Muscle layer of duodenum (tissue), 2 donors: ENCODE results near the gene MBD4.
"Not testable (repeated sequence)": the region's sequence is repeated elsewhere in the genome, so short reads cannot be mapped to it uniquely, and the experiment has no call there.

Experiments
- H3K27ac ChIP-seq: one replicate; pipeline ENCODE4 v1.7.0; 2013; ENCODE audit warnings: mild to moderate bottlenecking, low read length
- H3K27me3 ChIP-seq: one replicate; pipeline ENCODE4 v1.7.0; 2013; ENCODE audit warnings: low read depth, mild to moderate bottlenecking, control low read depth, low read length
- H3K36me3 ChIP-seq, 2 donors: one replicate each; pipeline ENCODE4 v1.7.0; 2013; ENCODE audit warnings: low read length in 2 of 2, control low read depth in 1 of 2, mild to moderate bottlenecking in 1 of 2; ENCODE audit not compliant: insufficient read depth in 2 of 2, control insufficient read depth in 1 of 2
- H3K4me1 ChIP-seq, 2 donors: one replicate each; pipeline ENCODE4 v1.7.0; 2013; ENCODE audit warnings: low read length in 2 of 2, mild to moderate bottlenecking in 2 of 2, control low read depth in 1 of 2, moderate library complexity in 1 of 2; ENCODE audit not compliant: insufficient read depth in 2 of 2, control insufficient read depth in 1 of 2
- H3K4me3 ChIP-seq, 2 donors: one replicate each; pipeline ENCODE4 v1.7.0; 2013; ENCODE audit warnings: low read length in 2 of 2, low read depth in 1 of 2, mild to moderate bottlenecking in 1 of 2
- H3K9me3 ChIP-seq, 2 donors: one replicate each; pipeline ENCODE4 v1.7.0; 2013; ENCODE audit warnings: low read length in 2 of 2, control low read depth in 1 of 2, mild to moderate bottlenecking in 1 of 2; ENCODE audit not compliant: control insufficient read depth in 1 of 2
- donor health status: healthy.

The MBD4 gene

DNA sequence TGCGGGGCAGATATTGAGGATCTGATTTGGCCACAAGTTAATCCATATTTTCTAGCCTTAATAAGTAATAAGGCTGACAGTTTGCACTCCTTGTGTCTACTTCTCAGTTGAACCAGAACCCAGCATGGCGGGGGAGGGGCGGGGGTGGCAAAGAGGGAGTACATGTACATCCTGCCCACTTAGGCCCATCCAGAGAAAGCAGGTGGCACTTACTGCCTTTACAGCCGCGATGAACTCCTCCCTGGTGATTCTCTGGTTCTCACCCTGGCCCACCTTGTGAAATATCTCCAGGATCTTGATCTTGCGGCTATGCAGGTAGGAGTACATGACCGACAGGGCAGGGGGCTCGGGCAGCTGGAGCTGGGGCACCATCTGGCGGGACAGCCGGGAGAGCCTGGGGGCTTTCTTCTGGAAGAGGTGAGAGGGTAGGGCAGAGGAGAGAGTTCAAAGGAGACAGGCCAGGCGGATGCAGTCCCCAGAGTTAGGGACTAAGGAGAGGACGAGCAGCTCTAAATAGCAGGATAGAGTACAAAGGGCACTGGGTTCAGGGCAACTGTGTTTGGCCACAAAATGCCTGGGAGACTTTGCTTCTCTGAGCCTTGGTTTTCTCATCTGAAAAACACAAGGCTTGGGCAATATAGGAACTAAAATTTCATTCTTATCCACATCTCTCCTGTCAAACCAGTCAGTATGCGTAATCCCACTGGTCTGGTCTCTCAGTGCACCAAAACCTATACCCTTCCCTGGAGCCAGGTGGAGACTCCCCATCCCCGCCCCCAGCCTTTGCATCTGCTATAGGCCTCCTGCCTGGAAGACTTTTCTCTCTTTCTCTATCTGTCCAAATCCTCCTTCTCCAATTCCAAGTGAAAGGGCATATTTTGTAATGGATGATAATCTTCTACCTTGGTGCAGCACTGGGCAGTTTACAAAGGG lies 21.4 kb downstream of the MBD4 start:
- H3K36me3 ChIP-seq, result no peaks in the 10 kb centered on the region
- no peak overlapping the region for H3K27ac ChIP-seq

GRCh38 chr3:129417326-129417725 lies 22.4 kb downstream of the MBD4 start:
- Histone ChIP-seq H3K9me3 (no peaks in the 10 kb centered on the region), H3K36me3 (no peaks in the 10 kb centered on the region), H3K27me3 (no peaks in the 10 kb centered on the region), H3K4me1 (peaks cover 0 to 8% of the 10 kb centered on the region in 2 donors), H3K27ac (no peak overlapping the region), H3K4me3 (no peak overlapping the region)

More for the DNA sequence above, 21.4 kb downstream of the MBD4 start:
- Histone ChIP-seq H3K4me3 (no peak overlapping the region), H3K27me3 (no peaks in the 10 kb centered on the region), H3K9me3 (no peaks in the 10 kb centered on the region), H3K4me1 (peaks cover 0 to 8% of the 10 kb centered on the region in 2 donors)

DNA sequence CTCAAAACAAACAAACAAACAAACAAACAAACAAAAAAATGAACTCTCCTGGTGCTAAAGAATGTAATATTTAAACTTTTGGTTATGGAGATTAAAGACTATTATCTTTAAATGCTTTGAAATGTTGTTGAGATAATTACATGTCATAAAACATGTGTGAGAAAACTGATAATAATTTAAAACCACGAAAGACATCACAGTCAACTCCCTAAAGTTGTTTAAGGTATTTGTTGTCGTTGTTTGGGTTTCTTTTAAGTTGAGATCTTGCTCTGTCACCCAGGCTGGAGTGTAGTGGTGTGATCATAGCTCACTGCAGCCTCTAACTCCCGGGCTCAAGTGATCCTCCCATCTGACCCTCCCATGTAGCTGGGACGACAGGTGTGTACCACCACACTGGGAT lies 23.3 kb downstream of the MBD4 start:
- H3K4me1 ChIP-seq, result peaks cover 0 to 8% of the 10 kb centered on the region in 2 donors

DNA sequence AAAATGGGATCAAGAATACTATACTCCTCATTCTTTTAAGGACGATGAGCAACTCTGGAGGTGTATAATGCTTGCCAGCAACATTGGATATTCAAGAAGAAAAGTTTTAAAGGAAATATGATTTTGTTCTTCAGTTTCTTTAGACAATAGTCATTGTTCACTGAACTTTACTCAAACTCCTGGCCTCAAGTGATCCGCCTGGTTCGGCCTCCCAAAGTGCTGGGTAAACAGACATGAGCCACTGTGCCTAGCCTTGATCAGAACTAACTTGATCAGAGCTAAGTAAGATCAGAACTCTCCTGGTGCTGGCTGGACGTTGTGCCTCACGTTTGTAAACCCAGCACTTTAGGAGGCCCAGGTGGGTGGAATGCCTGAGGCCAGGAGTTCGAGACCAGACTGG lies 23.9 kb downstream of the MBD4 start:
- H3K27ac ChIP-seq, result no peak overlapping the region
- H3K4me3 ChIP-seq, result no peak overlapping the region
- H3K27me3 ChIP-seq, result no peaks in the 10 kb centered on the region
- H3K9me3 ChIP-seq, result no peaks in the 10 kb centered on the region
- peaks cover 0 to 8% of the 10 kb centered on the region in 2 donors for H3K4me1 ChIP-seq
- no peaks in the 10 kb centered on the region for H3K36me3 ChIP-seq

More for the DNA sequence above, 23.3 kb downstream of the MBD4 start:
- Histone ChIP-seq H3K27ac (no peak overlapping the region), H3K9me3 (no peaks in the 10 kb centered on the region), H3K27me3 (no peaks in the 10 kb centered on the region), H3K36me3 (no peaks in the 10 kb centered on the region), H3K4me3 (no peak overlapping the region)

GRCh38 chr3:129415378-129415777 lies 24.4 kb downstream of the MBD4 start:
- no peaks in the 10 kb centered on the region for H3K27me3 ChIP-seq
- no peak overlapping the region for H3K4me3 ChIP-seq
- no peaks in the 10 kb centered on the region for H3K36me3 ChIP-seq
- H3K4me1 ChIP-seq, result peaks cover 0 to 8% of the 10 kb centered on the region in 2 donors
- no peak overlapping the region for H3K27ac ChIP-seq
- no peaks in the 10 kb centered on the region for H3K9me3 ChIP-seq

DNA sequence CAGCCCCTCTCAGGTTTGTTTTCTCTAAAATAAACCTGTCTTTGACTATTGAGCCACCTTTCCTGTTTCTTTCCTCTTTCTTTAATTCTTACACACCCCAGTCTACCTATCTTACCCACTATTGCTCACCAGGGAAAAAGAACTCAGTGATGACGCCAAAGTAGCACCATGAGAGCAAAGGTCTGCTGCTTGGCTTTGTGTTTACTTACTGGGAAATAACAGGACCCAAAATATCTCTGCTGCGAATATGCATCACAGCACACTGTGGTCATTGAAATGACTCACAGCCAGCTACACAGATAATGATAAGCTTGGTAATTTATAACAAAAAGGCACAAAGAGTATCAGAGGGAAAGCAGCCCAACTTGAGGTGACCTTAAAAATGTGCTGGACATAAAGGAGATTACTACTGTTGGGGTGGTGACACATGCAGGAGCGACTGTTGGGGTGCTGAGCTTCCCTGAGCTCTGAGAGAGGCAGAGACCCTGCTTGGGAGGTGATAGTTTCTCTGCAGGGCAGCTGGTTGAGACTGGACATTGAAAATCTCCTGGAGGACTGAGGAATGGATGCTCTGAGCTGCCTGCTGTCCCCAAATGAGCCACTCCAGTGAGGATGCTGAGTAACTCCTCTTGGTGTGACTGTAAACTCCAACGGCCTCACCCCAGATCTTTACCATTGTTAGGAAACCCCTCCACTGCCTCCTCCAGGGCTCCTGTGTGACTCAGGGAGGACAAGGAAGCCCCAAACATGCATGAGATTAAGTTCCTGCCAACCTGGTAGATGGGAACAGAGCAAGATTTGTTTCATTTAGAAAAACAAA lies 25.9 kb downstream of the MBD4 start:
- Histone ChIP-seq H3K4me3 (no peak overlapping the region), H3K36me3 (no peaks in the 10 kb centered on the region), H3K4me1 (peaks cover 0 to 11% of the 10 kb centered on the region in 2 donors), H3K27me3 (no peaks in the 10 kb centered on the region), H3K9me3 (no peaks in the 10 kb centered on the region), H3K27ac (peak overlapping the region; percentile 25)

- H3K36me3 ChIP-seq, H3K27me3 ChIP-seq, H3K9me3 ChIP-seq, H3K4me3 ChIP-seq: not testable (repeated sequence)
- H3K4me1 ChIP-seq, result peaks cover 0 to 11% of the 10 kb centered on the region in 2 donors
- peak overlapping the region; percentile 25 for H3K27ac ChIP-seq
Measured at GRCh38 chr3:129413238-129413637, 26.5 kb downstream of the MBD4 start.

DNA sequence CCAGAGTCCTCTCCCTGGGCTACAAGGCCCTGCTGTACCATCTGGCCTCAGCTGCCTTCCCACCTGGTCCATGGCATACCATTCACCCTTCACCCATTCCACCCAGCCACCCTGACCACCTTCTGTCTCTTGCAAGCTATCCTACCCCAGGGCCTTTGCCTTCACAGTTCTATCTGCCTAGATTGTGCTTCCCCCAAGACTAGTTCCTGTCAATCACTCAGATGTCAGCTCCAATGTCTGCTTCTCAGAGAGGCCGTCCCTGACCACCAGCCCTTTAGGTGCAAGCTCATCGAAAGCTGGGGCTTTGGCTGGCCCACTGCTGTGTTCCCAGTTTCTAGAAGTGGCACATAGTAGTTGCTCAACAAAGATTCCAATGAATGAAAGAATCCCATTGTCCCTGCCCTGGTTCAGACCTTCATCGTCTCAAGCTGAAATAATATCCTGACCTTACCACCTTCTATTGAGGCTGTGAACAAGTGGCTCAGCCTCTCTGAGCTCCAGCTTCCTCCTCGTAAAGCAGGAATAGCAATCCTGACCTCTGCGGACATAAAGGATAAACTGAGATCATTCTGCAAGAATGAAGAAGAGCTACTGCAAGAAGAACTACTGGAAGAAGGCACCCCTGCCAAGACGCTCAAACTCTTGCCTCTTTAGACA lies 27.1 kb downstream of the MBD4 start:
- Histone ChIP-seq H3K27me3 (no peaks in the 10 kb centered on the region), H3K27ac (no peak overlapping the region), H3K9me3 (no peaks in the 10 kb centered on the region), H3K4me3 (no peak overlapping the region), H3K4me1 (peaks cover 0 to 11% of the 10 kb centered on the region in 2 donors), H3K36me3 (no peaks in the 10 kb centered on the region)

GRCh38 chr3:129410971-129411370 lies 28.8 kb downstream of the MBD4 start:
- Histone ChIP-seq H3K9me3 (no peaks in the 10 kb centered on the region), H3K27ac (no peak overlapping the region), H3K4me3 (no peak overlapping the region), H3K27me3 (no peaks in the 10 kb centered on the region), H3K4me1 (peaks cover 0 to 11% of the 10 kb centered on the region in 2 donors), H3K36me3 (no peaks in the 10 kb centered on the region)

DNA sequence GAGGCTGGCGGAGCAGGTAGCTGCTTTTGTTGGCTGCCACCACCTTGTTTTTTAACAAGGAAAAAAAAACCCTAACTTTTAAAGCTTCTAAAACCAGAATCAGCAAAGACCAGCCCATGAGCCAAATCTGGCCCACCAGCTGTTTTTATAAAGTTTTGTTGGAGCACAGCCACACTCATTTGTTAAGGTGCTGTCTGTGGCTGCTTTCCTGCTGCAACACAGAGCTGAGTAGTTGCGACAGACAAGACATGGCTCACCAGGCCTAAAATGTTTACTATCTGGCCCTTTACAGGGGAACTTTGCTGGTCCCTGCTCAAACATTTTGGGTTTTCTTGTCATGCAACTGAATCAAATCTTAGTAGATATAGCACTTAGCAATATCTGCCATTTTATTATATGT lies 30.2 kb downstream of the MBD4 start:
- H3K27ac ChIP-seq, result no peak overlapping the region
- H3K4me1 ChIP-seq, result peaks cover 0 to 11% of the 10 kb centered on the region in 2 donors
- no peaks in the 10 kb centered on the region for H3K36me3 ChIP-seq
- H3K9me3 ChIP-seq, result no peaks in the 10 kb centered on the region
- no peak overlapping the region for H3K4me3 ChIP-seq
- no peaks in the 10 kb centered on the region for H3K27me3 ChIP-seq

GRCh38 chr3:129404610-129405009 lies 35.1 kb downstream of the MBD4 start:
- Histone ChIP-seq H3K9me3 (no peaks in the 10 kb centered on the region), H3K4me3 (no peak overlapping the region), H3K27ac (no peak overlapping the region), H3K27me3 (no peaks in the 10 kb centered on the region), H3K36me3 (no peaks in the 10 kb centered on the region), H3K4me1 (no peaks in the 10 kb centered on the region)
